22Rv1 (cell line): ENCODE measurements around the gene ARHGAP26.

ENCODE experiments used
- ZFX ChIP-seq: fragments of 450-650 bp; IDR thresholded peaks from 2 replicates; pipeline ENCODE4 v1.6.1; 2017; ENCODE audit warnings: antibody characterized with exemption, borderline replicate concordance
- TF ChIP-seq, protein P1 (sequence below): fragments of 450-650 bp; IDR thresholded peaks from 2 replicates; pipeline ENCODE4 v1.5.1; 2017; ENCODE audit warnings: mild to moderate bottlenecking

- TF ChIP-seq, protein P1, sequence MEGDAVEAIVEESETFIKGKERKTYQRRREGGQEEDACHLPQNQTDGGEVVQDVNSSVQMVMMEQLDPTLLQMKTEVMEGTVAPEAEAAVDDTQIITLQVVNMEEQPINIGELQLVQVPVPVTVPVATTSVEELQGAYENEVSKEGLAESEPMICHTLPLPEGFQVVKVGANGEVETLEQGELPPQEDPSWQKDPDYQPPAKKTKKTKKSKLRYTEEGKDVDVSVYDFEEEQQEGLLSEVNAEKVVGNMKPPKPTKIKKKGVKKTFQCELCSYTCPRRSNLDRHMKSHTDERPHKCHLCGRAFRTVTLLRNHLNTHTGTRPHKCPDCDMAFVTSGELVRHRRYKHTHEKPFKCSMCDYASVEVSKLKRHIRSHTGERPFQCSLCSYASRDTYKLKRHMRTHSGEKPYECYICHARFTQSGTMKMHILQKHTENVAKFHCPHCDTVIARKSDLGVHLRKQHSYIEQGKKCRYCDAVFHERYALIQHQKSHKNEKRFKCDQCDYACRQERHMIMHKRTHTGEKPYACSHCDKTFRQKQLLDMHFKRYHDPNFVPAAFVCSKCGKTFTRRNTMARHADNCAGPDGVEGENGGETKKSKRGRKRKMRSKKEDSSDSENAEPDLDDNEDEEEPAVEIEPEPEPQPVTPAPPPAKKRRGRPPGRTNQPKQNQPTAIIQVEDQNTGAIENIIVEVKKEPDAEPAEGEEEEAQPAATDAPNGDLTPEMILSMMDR = no peak
- no peak for TF ChIP-seq ZFX
Measured at GRCh38 chr5:142726188-142726731, 43.9 kb upstream of the ARHGAP26 start.
